GM10266 (cell line): ENCODE results near the gene CD276.
"Not testable (repeated sequence)": the region's sequence is repeated elsewhere in the genome, so short reads cannot be mapped to it uniquely, and the experiment has no call there.

ENCODE experiments used
- DNase-seq: peaks from one replicate; pipeline ENCODE4 v3.0.0; 2012; ENCODE audit errors: extremely low spot score
- TF ChIP-seq, protein P1 (sequence below): IDR thresholded peaks from 2 replicates; pipeline ENCODE4 v1.5.1; 2012; ENCODE audit warnings: mild to moderate bottlenecking, low read depth; ENCODE audit not compliant: control insufficient read depth, insufficient read depth; ENCODE audit errors: missing control alignments

The CD276 gene

DNA sequence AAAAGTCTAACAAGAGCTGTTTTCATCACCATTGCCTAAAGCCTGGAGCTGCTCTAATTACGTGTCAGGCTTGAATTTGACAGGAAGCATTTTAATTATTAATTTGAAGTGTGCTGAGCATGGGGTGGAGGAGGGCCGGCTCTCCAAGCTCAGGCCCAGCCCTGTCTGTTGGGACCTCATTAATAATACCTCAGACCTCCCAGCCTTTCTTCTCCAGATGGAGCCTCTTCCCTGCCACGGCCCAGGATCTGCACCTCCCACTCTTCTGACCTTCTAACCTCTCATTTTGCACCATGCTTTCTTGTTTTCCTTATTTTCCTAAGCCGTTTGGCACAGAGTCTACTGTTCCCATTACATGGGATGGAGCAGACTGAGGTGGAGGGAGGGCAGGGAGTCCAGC, 39.0 kb downstream of the CD276 start:
- no peak for DNase-seq
- TF ChIP-seq, protein P1, sequence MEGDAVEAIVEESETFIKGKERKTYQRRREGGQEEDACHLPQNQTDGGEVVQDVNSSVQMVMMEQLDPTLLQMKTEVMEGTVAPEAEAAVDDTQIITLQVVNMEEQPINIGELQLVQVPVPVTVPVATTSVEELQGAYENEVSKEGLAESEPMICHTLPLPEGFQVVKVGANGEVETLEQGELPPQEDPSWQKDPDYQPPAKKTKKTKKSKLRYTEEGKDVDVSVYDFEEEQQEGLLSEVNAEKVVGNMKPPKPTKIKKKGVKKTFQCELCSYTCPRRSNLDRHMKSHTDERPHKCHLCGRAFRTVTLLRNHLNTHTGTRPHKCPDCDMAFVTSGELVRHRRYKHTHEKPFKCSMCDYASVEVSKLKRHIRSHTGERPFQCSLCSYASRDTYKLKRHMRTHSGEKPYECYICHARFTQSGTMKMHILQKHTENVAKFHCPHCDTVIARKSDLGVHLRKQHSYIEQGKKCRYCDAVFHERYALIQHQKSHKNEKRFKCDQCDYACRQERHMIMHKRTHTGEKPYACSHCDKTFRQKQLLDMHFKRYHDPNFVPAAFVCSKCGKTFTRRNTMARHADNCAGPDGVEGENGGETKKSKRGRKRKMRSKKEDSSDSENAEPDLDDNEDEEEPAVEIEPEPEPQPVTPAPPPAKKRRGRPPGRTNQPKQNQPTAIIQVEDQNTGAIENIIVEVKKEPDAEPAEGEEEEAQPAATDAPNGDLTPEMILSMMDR, result no peak

DNA sequence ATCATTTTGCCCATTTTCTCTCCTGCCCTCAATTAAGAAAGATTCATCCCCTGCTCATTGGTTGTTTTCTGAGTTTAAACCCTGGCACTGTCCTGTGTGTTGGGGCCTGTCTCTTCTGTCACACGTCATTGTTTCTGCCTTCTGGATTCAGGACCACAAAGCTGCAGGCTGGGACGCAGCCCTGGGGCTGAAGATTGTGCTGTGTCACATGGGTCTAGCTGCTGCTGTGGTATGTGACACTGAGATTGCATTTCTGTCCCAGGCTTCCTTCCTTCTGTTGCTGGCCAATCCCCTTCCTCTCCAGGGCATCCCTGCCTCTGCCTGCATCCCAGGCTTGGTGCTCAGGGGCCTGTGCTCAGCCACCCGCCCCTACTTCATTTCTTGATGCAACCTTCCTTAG, 40.0 kb downstream of the CD276 start:
- no peak for DNase-seq
- TF ChIP-seq, protein P1, result no peak

DNA sequence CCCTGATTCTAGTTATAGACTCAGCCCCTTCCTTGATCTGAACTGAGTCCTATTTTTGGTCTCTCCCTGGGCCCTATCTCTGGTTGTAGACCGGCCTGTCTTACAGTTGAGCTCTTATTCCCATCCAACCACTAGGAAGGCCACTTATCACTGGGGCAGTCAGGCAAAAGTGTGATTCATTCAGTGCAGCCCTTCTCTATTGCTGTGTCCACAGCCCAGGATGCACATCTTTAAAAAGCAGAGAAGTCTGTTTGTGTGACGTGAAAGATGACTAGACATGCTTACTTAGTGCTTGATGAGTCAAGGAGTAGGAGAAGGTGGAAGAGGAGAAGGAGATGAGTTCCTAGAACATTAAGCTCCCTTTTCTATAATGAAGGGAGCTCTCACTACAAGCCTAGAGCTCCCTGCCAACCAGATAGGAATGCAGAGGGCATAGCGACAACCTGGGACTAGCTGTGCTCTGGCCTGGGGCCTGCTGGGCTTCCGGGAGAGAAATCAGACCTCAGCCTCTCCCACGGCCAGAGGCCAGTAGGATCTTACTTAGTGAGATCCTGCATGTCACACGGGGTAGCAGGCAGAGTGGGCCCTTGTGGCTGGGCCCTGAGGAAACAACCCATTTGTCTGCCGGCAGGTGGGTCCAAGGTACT, 43.3 kb downstream of the CD276 start:
- TF ChIP-seq, protein P1, result no peak
- DNase-seq, result no peak

DNA sequence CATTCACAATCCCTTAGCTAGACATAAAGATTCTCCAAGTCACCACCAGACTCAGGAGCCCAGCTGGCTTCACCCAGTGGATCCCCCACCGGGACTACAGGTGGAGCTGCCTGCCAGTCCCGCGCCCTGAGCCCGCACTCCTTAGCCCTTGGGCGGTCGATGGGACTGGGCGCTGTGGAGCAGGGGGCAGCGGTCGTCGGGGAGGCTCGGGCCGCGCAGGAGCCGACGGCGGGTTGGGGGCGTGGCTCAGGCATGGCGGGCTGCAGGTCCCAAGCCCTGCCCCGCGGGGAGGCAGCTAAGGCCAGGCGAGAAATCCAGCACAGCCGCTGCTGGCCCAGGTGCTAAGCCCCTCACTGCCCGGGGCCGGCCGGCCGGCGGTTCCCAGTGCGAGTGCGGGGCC, 47.9 kb downstream of the CD276 start:
- not testable (repeated sequence) for DNase-seq

DNA sequence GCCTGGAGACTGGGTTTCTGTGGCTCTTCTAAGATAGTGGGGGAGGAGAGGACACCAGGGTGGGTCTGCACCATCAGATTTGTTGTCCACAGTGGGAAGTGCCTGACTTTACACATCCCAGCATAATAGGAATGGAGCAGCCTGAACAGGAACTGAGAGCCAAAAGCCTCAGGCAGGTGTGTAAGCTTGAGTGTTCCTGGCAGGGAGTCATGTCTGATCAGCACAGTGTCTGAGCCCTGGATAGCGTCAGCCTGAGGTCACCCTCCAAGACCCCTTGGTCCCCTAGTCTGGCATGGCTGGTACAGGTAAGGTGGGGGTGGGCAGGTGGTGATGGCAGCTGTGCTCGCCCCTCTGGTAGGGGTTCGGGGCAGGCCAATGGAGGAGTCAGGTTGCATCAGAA, 48.7 kb downstream of the CD276 start:
- TF ChIP-seq, protein P1, result no peak
- no peak for DNase-seq

DNA sequence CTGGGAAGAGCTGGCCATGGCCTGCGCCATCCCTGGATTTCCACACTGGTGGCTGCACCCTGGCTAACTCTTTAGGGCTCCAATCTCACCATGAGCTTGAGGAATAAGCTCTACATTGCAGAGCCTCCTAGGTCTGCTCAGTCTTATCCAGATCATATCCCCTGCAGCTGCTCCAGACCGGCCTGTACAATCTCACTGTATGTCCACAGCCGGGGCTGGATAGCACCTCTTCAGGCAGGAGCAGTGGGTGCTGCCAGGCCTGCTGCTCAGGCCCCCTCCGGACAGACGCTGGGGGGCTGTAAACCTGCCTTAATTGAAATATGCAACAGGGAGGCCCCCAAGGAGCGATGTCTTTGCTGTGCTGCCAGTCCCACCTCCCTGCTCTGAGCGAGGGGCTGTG, 53.4 kb downstream of the CD276 start:
- DNase-seq, result no peak
- TF ChIP-seq, protein P1, result no peak

DNA sequence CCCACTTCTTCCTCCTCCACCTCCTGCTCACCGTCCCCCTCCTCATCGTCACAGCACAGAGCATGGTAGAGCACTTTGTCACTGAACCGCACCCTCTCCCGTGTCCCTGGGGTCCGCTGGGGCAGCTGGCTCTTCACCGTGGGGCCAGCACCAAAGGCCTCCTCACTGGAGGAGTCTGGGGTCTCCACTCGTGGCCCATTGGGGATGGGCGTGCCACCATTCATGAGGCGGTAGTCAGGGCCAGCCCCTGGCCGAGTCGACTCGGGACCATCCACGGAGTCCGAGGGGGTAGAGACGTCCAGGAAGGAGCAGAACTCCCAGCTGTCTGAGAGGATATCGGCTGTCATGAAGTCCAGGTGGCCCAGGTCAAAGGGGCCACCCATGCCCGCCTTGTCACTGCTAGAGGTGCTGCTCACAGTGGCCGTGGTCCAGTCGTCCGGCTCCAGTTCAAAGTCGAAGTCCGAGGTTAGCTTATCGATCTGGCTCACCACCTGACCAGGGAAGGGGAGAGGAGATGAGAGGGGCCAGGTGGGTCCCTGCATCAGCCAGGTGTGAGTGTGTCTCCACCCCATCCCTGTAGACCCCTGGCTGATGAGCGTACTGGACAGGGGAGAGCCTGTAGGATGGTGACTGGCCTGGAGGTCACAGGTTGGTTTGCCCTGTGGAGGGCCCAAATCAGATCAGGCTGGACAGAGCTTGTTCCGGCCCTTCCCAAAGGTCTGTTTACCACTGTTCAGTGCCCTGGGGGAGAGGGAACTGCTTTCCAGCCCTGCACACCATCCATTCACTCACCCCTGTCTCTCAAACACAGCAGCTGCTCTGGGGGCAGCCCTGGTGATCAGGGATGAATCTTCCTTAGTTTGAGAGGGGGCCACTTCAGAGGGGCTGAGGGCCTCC, 56.2 kb downstream of the CD276 start:
- DNase-seq, result no peak
- TF ChIP-seq, protein P1, result no peak
